SK-N-SH treated with all-trans-retinoic acid at 6 μM for 48 hours (cell line): Measurements from ENCODE around the gene MTMR10.

Experiments
- ATAC-seq: fragments of 200-7000 bp; cut with Tn5 transposase; 3 replicates; pipeline ENCODE4 v1.9.1; 2020; ENCODE audit warnings: mild to moderate bottlenecking, moderate library complexity
- ARNTL ChIP-seq: fragments of 450-650 bp; formaldehyde crosslinking; IDR thresholded peaks from 2 replicates; pipeline ENCODE4 v1.5.0; 2020; ENCODE audit warnings: low read depth, mild to moderate bottlenecking, moderate library complexity, borderline replicate concordance
- BACH2 ChIP-seq: fragments of 250-450 bp; sonication (Bioruptor Pico); IDR thresholded peaks from 2 replicates; pipeline ENCODE4 v1.9.0; 2021; ENCODE audit warnings: mild to moderate bottlenecking, borderline replicate concordance
- CREB5 ChIP-seq: fragments of 250-450 bp; sonication (Bioruptor Pico); IDR thresholded peaks from 2 replicates; pipeline ENCODE4 v1.5.1; 2020; ENCODE audit warnings: low read depth, mild to moderate bottlenecking, moderate library complexity
- CSDC2 ChIP-seq: fragments of 250-450 bp; sonication (Bioruptor Pico); IDR thresholded peaks from 2 replicates; pipeline ENCODE4 v1.5.0; 2020; ENCODE audit warnings: mild to moderate bottlenecking, moderate library complexity
- CSRNP3 ChIP-seq: fragments of 250-450 bp; sonication (Bioruptor Pico); IDR thresholded peaks from 2 replicates; pipeline ENCODE4 v1.5.1; 2021; ENCODE audit warnings: mild to moderate bottlenecking, moderate library complexity
- GLIS3 ChIP-seq: fragments of 250-450 bp; sonication (Bioruptor Pico); IDR thresholded peaks from 2 replicates; pipeline ENCODE4 v1.5.0; 2020; ENCODE audit warnings: mild to moderate bottlenecking, moderate library complexity
- OSR1 ChIP-seq: fragments of 250-450 bp; sonication (Bioruptor Pico); IDR thresholded peaks from 2 replicates; pipeline ENCODE4 v1.8.0; 2022; ENCODE audit warnings: moderate library complexity, mild to moderate bottlenecking, inconsistent platforms
- PATZ1 ChIP-seq: fragments of 250-450 bp; sonication (Bioruptor Pico); IDR thresholded peaks from 2 replicates; pipeline ENCODE4 v1.8.0; 2020; ENCODE audit warnings: mild to moderate bottlenecking, moderate library complexity, borderline replicate concordance
- POU6F1 ChIP-seq: fragments of 250-450 bp; sonication (Bioruptor Pico); IDR thresholded peaks from 2 replicates; pipeline ENCODE4 v1.8.0; 2021; ENCODE audit warnings: low read depth, mild to moderate bottlenecking, moderate library complexity, borderline replicate concordance
- PPARA ChIP-seq: fragments of 250-450 bp; sonication (Bioruptor Pico); IDR thresholded peaks from 2 replicates; pipeline ENCODE4 v1.5.0; 2020; ENCODE audit warnings: mild to moderate bottlenecking, borderline replicate concordance
- SNAI2 ChIP-seq: fragments of 250-450 bp; sonication (Bioruptor Pico); IDR thresholded peaks from 2 replicates; pipeline ENCODE4 v1.5.0; 2020; ENCODE audit warnings: mild to moderate bottlenecking, moderate library complexity
- TCF4 ChIP-seq: fragments of 250-450 bp; sonication (Bioruptor Pico); IDR thresholded peaks from 2 replicates; pipeline ENCODE4 v1.8.0; 2021; ENCODE audit warnings: mild to moderate bottlenecking, moderate library complexity, borderline replicate concordance
- TSHZ2 ChIP-seq: fragments of 250-450 bp; sonication (Bioruptor Pico); IDR thresholded peaks from 2 replicates; pipeline ENCODE4 v1.5.0; 2020; ENCODE audit warnings: mild to moderate bottlenecking, moderate library complexity
- ZC3H10 ChIP-seq: fragments of 250-450 bp; sonication (Bioruptor Pico); IDR thresholded peaks from 2 replicates; pipeline ENCODE4 v1.5.1; 2021; ENCODE audit warnings: mild to moderate bottlenecking, moderate library complexity
- ZFP3 ChIP-seq: fragments of 250-450 bp; sonication (Bioruptor Pico); IDR thresholded peaks from 2 replicates; pipeline ENCODE4 v1.5.0; 2020; ENCODE audit warnings: mild to moderate bottlenecking, moderate library complexity
- ZFP30 ChIP-seq: fragments of 450-650 bp; formaldehyde crosslinking; IDR thresholded peaks from 2 replicates; pipeline ENCODE4 v1.5.0; 2022; ENCODE audit warnings: mild to moderate bottlenecking, moderate library complexity
- ZNF70 ChIP-seq: fragments of 450-650 bp; formaldehyde crosslinking; IDR thresholded peaks from 2 replicates; pipeline ENCODE4 v1.5.0; 2020; ENCODE audit warnings: mild to moderate bottlenecking, moderate library complexity
- ZNF8 ChIP-seq: fragments of 450-650 bp; formaldehyde crosslinking; IDR thresholded peaks from 2 replicates; pipeline ENCODE4 v1.5.0; 2020; ENCODE audit warnings: mild to moderate bottlenecking, moderate library complexity

MTMR10 gene

GRCh38 chr15:30940359-30940758 lies 51.1 kb downstream of the MTMR10 start:
- TF ChIP-seq ZNF70 (CRISPR knock-in tag) (no peak), BACH2 (CRISPR knock-in tag) (no peak), ZFP3 (CRISPR knock-in tag) (no peak), TSHZ2 (CRISPR knock-in tag) (no peak), OSR1 (no peak), PATZ1 (CRISPR knock-in tag) (no peak), ZNF8 (CRISPR knock-in tag) (no peak), ZFP30 (CRISPR knock-in tag) (no peak), CREB5 (no peak), POU6F1 (CRISPR knock-in tag) (no peak), CSDC2 (no peak), ARNTL (CRISPR knock-in tag) (no peak), ZC3H10 (CRISPR knock-in tag) (no peak)
- ATAC-seq: no peak

- TF ChIP-seq PPARA (CRISPR knock-in tag): no peak
- no peak for TF ChIP-seq CSRNP3 (CRISPR knock-in tag)
- TF ChIP-seq CREB5: no peak
- no peak for TF ChIP-seq TCF4 (CRISPR knock-in tag)
- no peak for TF ChIP-seq ZFP30 (CRISPR knock-in tag)
- TF ChIP-seq ZNF8 (CRISPR knock-in tag): no peak
- TF ChIP-seq TSHZ2 (CRISPR knock-in tag): no peak
- TF ChIP-seq SNAI2 (CRISPR knock-in tag): no peak
- no peak for TF ChIP-seq GLIS3 (CRISPR knock-in tag)
- no peak for TF ChIP-seq BACH2 (CRISPR knock-in tag)
- no peak for ATAC-seq
Observed at GRCh38 chr15:30939161-30939560, 52.3 kb downstream of the MTMR10 start.
